GM21515 (cell line): ENCODE measurements around the gene TMEM87A.
"Not testable (repeated sequence)": the region's sequence is repeated elsewhere in the genome, so short reads cannot be mapped to it uniquely, and the experiment has no call there.

ENCODE experiments used
- ATAC-seq: cut with Tn5 transposase; IDR thresholded peaks from one replicate; pipeline ENCODE4 v1.9.1; 2021; ENCODE audit not compliant: unreplicated experiment

The TMEM87A gene

DNA sequence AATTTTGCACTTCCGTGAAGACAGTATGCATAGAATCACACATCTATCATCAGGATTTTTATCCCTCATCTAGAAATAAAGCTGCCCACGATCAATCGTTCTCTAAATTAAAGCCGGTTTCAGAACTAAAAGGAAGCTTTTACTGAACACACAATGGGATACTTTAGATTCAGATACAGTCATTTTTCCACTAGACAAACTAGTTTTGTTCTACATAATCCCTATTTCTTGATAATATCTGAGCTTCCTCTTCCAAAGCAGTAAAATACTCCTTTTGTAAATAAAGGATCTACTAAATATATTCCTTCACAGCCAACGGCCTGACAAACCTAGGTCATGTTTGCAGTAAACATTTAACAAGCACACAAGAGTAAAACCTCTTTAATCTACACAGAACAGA, 2.2 kb downstream of the TMEM87A start:
- no peak for ATAC-seq

DNA sequence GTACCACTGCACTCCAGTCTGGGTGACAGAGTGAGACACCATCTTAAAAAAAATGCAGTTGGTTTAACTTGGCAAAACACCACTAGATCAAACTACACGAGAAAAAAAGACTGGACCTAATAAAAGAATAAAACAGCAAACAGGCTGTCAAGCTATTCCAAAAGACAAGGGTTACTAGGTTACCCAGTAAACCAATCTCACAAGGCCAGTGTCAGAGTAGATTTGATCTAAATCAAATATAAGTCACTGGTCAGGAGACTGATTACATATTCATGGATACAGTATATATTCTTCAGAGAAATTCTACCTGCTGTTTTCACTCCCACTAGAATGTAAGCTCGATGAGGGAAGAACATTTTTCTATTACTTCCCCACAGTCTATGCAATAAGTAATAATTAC, 2.7 kb downstream of the TMEM87A start:
- ATAC-seq = no peak

DNA sequence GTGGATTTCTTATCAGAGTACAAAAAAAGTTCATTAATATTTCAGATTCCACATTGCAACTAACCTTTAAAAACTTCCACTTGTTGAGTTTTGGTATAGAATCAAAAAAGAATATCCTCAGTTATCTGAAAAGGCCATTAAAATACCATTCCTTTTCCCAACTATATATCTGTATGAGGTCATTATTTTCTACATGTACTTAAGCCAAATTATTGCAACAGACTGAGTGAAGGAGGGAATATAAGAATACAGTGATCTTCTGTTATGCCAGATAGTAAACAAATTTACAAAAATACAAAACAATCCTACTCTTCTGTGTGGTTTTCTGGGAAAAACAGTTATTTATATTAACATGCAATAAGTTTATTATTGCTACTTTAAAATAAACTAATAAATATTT, 5.9 kb downstream of the TMEM87A start:
- no peak for ATAC-seq

DNA sequence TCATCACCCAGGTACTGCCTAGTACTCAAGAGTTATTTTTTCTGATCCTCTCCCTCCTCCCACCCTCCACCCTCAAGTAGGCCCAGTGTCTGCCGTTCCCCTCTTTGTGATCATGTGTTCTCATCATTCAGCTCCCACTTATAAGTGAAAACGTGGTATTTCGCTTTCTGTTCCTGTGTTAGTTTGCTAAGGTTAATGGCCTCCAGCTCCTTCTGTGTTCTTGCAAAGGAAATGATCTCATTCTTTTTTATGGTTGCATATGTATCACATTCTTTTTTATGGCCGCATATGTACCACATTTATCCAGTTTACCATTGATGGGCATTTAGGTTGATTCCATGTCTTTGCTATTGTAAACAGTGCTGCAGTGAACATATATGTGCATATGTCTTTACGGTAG, 8.4 kb downstream of the TMEM87A start:
- no peak for ATAC-seq

DNA sequence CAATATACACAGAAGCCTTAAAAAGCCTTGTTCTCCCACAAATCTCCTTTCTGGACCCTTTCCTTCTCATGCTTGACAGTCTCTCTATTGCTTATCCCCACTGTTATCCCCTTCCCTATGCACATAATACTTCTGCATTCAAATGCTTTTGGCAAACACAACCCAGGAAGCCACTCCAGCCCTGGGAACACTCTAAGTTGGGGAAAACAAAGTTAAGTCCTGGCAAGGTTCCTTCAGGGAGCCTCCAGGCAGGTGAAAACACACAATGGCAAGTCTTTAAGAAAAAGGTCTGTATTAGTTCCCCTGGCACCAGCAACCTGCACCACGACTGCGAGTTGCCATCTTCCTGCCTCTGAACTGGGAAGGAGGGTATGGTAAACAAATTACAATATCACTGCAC, 19.9 kb downstream of the TMEM87A start:
- no peak for ATAC-seq

DNA sequence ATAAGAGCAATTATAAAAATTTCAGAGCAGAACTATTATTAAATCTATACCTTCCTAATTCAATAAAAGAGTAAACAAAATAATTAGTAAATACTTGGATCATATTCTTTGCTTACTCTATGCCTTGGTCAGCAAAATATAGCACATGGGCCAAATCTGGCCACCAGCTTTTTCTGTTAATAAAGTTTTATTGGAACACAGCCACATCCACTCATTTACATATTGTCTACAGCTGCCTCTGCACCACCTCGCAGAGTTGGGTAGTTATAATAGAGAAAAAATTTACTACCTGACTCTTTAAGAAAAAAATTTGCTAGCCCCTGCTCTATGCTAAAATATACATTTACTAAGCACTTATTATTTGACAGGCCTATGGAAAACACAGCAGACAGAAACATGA, 32.4 kb downstream of the TMEM87A start:
- no peak for ATAC-seq

DNA sequence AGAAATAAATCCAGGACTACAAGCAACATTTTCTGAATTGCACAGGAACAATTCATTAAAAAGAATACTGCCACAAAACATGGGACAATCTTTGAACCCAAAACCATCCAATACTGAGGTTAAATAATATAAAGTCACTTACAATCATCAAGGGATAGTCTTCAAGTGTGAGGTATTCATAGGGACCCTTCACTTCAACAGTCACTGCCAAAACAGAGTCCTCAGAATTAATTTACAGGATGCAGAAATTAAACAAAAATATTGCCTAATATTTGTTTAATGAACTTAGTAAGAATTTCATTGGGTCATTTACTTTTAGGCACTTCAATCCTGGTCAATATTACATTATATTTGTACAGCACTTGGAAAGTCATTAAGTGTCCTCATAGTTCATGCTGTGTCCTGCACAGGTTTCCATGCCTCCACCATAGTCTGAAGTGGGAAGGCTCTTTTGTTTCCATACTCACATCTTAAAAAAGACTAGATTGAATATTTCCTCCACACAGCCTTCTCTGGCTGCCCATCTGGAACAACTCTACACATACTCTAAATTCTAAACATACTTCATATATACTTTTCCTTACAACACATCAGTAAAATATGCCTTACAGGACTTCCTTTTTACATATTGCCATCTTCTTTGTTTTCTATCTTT, 33.6 kb downstream of the TMEM87A start:
- ATAC-seq = no peak

DNA sequence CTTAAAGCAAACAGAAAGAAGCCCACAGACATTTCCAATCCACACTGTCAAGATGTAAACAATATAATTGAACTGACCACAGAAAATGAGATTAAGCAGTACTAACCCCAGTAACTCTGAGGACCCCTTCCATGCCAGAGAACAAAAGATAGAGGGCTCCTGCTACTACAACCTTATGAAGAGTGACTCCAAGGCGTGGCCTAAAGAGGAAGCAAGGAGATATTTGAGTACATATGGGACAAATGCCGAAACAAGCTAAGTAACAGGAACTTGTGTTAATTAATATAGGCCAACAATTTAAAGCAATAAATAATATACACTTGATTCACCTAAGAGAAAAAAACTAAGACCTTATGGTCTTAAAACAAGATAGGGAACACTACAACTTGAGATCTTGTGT, 40.1 kb downstream of the TMEM87A start:
- no peak for ATAC-seq

DNA sequence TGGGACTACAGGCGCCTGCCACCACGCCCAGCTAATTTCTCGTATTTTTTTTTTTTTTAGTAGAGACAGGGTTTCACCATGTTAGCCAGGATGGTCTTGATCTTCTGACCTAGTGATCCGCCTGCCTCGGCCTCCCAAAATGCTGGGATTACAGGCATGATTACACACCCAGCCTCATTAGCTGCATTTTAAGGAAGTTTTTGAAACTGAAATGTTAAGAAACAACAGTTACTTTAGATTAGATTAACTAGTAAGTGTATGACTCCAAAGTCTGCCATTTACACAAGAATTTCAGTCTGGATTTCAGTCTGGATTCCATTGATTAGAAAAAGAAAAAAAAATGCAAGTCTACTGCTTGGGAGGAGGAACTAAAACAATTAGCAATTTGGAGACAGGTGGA, 40.6 kb downstream of the TMEM87A start:
- ATAC-seq = no peak

DNA sequence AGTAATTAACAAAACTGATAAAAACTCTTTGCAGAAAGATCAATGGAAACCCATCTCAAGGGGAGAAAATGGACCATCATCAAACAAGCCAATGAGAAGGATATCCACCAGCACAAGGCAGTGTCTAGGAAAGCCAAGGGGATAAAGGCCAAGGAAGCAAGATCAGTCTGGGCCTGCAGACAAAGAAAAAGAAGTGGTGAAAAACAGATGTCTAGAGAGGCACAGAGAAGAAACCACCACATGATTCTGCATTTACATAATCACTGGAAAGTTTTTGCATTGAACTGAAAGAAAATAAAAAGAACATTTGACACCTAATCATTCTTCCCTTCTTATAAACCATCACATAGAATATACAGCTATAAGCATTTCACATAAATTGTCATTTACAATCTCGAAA, 42.1 kb downstream of the TMEM87A start:
- no peak for ATAC-seq

DNA sequence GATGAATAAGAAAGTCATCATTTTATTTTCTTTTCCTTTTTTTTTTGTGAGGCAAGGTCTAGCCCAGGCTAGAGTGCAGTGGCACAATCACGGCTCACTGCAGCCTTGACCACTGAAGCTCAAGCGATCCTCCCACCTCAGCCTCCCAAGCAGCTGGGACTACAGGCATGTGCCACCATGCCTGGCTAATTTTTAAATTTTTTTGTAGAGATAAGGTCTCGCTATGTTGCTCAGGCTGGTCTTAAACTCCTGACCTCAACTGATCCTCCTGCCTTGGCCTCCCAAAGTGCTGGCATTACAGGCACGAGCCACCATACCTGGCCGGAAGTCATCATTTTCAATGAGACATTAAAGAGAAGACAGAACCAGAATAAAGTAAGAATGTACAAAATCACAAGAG, 44.3 kb downstream of the TMEM87A start:
- not testable (repeated sequence) for ATAC-seq

DNA sequence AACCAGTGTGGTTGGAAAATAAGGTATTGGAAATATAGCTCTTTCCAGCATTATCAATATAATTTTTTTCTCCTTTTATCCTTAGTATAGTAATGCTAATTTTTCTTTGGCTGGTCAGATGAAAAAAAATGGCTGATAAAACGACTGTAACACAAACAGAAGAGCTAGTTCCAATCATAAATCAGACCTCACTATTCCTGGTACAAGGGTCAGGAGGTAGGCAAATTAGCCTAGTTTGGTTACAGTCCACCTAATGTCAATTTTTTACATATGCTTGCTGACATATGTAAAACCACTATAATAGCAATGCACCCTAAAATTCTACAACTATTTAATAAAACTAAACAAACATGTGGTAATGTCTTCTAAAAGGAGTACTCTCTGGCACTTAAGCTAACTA, 45.2 kb downstream of the TMEM87A start:
- ATAC-seq = no peak

DNA sequence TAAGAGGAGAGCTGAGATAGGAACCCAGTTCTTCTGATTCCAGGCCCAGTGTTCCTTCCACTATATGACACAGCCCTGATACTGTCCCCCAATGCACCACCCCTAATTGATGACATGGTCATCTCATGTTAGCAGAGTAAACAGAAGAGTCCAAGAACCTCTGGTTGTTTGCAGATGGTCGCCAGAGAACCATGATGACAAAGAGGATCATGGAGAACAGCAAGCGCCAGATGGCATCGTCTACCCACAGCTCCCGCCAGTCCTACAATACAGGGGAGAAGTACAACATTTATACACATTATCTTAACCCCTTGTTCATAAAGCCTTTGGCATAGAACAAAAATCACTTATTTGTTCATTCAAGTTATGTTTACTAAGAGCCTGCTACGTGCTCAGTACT, 46.6 kb downstream of the TMEM87A start:
- no peak for ATAC-seq

DNA sequence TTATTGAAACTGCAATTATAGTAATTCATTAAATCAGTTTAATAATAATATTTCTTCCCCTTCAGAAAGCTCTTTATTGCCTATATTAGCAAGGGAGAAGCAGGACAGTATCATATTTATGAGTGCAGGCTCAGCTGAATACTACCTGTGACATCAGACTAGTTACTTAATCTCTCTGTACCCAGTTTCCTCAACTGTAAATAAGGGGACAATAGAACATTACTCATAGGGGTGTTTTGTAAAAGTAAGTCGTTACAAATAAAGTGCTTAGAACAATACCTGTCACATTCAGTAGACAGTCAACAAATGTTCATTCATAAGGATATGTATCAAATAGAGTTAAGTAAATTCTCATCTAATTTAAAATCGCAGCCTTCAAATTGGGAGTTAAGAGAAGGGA, 53.0 kb downstream of the TMEM87A start:
- no peak for ATAC-seq

DNA sequence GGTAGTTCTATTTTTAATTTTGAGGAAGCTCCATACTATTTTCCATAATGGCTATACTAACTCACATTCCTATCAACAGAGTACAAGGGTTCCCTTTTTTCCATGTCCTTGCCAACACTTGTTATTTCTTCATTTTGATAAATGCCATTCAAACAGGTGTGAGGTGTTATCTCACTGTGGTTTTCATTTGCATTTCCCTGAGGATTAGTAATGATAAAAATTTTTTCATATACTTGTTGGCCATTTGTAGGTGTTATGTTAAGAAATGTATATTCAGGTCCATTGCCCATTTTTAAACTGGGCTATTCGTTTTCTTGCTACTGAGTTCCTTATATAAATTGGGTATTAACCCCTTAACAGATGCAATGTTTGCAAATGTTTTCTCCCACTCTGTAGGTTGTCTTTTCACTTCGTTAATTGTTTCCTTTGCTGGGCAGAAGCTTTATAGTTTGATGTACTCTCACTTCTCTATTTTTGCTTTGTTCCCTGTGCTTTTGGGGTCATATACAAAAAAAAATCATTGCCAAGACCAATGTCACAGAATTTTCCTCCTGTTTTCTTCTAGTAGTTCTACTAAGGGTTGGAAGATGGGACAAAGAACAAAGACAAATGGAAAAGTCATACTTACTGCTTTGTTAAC, 54.2 kb downstream of the TMEM87A start:
- no peak for ATAC-seq

DNA sequence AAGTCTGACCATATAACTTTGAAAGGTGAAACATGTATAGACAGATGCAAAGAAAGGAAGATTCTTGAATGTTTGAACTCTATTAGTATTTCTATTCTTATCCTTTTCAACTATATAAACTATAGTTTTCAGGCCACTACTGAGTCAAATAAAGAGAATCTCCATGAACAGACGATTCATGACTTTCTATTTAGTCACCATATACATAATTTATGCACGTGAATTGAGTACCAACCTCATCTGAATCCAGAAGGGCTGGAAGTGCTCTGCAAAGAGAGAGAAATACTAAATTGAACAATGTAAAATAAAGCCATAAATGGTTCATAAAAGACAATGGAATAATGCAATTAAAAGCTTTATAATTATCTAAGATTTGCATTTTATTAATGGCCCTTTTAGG, 55.7 kb downstream of the TMEM87A start:
- ATAC-seq = no peak

DNA sequence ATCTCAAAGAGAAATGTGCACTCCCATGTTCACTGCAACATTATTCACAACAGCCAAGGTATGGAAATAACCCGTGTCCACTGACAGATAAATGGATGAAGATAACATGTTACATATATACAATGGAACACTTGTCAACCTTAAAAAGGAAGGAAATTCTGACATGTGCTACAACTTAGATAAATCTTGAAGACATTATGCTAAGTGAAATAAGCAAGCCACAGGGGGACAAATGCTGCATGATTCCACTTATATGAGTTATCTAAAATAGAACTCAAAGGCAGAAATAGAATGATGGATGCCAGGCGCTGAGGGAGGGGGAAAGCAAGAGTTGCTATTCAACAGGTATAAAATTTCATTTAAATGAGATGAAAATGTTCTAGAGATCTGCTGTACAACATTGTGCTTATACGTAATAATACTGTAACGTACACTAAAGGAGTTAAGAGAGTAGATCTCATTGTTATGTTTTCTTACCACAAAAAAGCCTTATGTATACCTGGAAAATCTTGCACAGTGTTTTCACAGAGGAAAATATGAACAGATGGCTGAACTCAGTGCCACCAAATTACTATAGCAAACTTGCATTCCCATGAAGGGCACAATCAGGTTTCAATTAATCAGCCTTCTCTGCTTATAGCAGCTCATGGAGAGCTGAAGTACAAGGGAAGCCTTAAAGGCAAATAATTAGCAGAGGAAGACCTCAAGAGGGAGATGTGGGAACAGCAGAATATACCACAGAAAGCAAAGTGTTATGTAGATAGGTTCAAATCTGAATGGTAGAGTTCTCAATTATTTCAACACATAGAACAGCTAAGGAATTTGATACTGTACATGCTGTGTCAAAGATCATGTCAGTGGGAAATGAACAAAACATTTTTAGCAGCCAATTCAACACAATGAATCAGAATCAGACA, 57.1 kb downstream of the TMEM87A start:
- no peak for ATAC-seq

DNA sequence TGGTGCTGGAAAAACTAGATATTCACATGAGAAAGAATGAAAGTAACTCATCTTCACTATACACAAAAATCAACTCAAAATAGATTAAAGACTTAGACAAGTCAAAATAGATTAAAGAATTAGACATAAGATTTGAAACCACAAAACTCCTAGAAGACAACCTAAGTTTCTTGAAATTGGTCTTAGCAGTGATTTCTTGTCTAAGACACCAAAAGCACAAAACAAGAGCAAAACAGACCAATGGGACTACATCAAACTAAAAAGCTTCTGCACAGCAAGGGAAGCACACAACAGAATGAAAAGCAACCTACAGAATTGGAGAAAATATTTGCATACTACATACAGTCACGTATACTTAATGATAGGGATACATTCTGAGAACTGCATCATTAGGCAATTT, 58.6 kb downstream of the TMEM87A start:
- ATAC-seq = no peak

DNA sequence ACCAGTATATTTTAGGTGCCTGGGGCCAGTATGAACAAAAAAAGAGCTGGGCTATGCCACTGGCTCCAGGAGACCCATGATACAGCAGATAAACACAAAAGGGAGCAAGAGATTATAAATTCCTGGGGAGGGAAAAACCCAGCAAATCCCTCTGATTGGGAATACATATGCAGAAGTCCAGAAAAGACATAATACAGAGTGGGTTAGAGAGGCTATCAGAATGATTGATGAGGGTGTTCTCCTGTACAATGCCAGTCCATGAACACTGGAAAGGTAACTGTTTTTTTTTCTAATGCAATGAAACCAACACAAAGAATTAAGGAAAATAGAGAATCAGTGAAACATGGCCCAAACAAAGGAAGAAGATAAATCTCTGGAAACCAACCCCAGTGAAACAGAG, 59.7 kb downstream of the TMEM87A start:
- ATAC-seq = no peak

DNA sequence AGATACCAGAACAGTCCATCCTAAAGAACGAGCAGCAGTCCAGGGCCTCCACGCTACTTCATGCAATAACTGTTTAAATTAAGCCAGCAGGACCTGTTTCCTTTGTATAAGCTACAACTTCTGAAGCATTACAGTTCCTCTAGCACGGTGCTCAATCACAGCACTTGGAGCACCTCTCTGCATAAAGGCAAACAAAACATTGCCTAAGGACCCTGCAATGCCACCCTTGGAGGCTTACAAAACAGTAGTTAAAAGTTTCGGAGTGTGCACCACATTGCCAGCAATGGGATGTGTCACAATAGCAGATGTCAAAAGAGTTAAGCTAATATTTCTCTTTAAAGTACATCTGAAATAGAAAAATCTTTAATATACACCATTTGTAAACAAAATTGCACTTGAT, 62.5 kb downstream of the TMEM87A start:
- ATAC-seq = no peak

DNA sequence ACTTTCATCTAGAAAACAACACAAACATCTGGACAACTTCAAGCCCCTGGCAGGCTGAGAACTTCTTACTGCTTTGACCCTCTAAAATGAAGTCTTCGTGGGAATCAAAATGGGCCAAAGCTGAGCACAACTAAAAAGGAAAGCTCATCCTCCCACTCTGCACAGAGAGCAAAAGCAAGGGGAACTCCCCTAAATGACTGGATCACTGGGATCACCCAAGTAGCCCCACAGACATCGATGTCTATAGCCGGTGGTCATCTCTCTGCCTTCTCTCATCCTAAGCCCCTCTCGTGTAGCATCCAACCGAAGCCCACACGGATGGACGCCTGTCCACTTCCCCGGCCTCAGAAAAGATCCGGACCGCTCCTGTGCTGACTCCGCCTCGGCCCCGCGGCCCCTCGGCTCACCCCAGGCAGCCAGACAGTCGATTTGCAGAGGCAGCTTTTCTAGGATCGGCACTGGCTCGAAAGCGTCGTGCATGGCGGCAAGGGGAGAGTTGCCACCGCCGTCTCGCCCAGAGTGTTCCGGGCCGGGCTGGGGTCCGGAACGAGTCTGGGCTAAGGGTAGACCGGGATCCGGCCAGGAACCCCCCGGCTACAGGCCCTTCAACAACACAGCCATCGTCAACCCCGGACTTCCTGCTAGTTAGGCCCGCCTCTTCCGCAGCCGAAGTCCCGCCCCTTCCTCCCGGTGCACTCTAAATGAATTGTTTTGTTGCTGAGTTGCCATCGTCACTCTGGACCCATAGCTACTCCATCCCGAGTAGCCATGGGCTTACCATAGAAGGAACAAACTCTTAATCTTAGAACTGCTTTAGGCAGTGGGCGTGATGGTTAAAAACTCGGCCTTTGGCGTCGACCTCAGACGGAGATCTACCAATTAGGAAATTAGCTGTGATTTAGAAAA, 65.3 kb downstream of the TMEM87A start, which contains the start of gene VPS39:
Gene VPS39 (minus strand): TSS at position 631 of the 906 bp plus-strand sequence. CDS start 151 bp downstream, at position 480.
- peak; percentile 91 for ATAC-seq
